SK-N-SH treated with all-trans-retinoic acid at 6 μM for 48 hours (cell line): ENCODE data around the gene PLD2.

Source experiments
- ATAC-seq: fragments of 200-7000 bp; cut with Tn5 transposase; 3 replicates; pipeline ENCODE4 v1.9.1; 2020; ENCODE audit warnings: mild to moderate bottlenecking, moderate library complexity
- ARNTL ChIP-seq: fragments of 450-650 bp; formaldehyde crosslinking; IDR thresholded peaks from 2 replicates; pipeline ENCODE4 v1.5.0; 2020; ENCODE audit warnings: low read depth, mild to moderate bottlenecking, moderate library complexity, borderline replicate concordance
- BACH2 ChIP-seq: fragments of 250-450 bp; sonication (Bioruptor Pico); IDR thresholded peaks from 2 replicates; pipeline ENCODE4 v1.9.0; 2021; ENCODE audit warnings: mild to moderate bottlenecking, borderline replicate concordance
- CSDC2 ChIP-seq: fragments of 250-450 bp; sonication (Bioruptor Pico); IDR thresholded peaks from 2 replicates; pipeline ENCODE4 v1.5.0; 2020; ENCODE audit warnings: mild to moderate bottlenecking, moderate library complexity
- ESRRG ChIP-seq: fragments of 250-450 bp; sonication (Bioruptor Pico); IDR thresholded peaks from 2 replicates; pipeline ENCODE4 v1.6.1; 2021; ENCODE audit warnings: mild to moderate bottlenecking
- OSR1 ChIP-seq: fragments of 250-450 bp; sonication (Bioruptor Pico); IDR thresholded peaks from 2 replicates; pipeline ENCODE4 v1.8.0; 2022; ENCODE audit warnings: moderate library complexity, mild to moderate bottlenecking, inconsistent platforms
- PPARA ChIP-seq: fragments of 250-450 bp; sonication (Bioruptor Pico); IDR thresholded peaks from 2 replicates; pipeline ENCODE4 v1.5.0; 2020; ENCODE audit warnings: mild to moderate bottlenecking, borderline replicate concordance
- RARB ChIP-seq: fragments of 250-450 bp; sonication (Bioruptor Pico); IDR thresholded peaks from 2 replicates; pipeline ENCODE4 v1.8.0; 2021; ENCODE audit warnings: mild to moderate bottlenecking, moderate library complexity
- SNAI2 ChIP-seq: fragments of 250-450 bp; sonication (Bioruptor Pico); IDR thresholded peaks from 2 replicates; pipeline ENCODE4 v1.5.0; 2020; ENCODE audit warnings: mild to moderate bottlenecking, moderate library complexity
- TOX ChIP-seq: fragments of 250-450 bp; sonication (Bioruptor Pico); IDR thresholded peaks from 2 replicates; pipeline ENCODE4 v1.8.0; 2021; ENCODE audit warnings: mild to moderate bottlenecking, moderate library complexity, borderline replicate concordance
- ZC3H10 ChIP-seq: fragments of 250-450 bp; sonication (Bioruptor Pico); IDR thresholded peaks from 2 replicates; pipeline ENCODE4 v1.5.1; 2021; ENCODE audit warnings: mild to moderate bottlenecking, moderate library complexity
- ZFP3 ChIP-seq: fragments of 250-450 bp; sonication (Bioruptor Pico); IDR thresholded peaks from 2 replicates; pipeline ENCODE4 v1.5.0; 2020; ENCODE audit warnings: mild to moderate bottlenecking, moderate library complexity
- ZFP30 ChIP-seq: fragments of 450-650 bp; formaldehyde crosslinking; IDR thresholded peaks from 2 replicates; pipeline ENCODE4 v1.5.0; 2022; ENCODE audit warnings: mild to moderate bottlenecking, moderate library complexity
- ZNF565 ChIP-seq: fragments of 450-650 bp; formaldehyde crosslinking; conservative IDR thresholded peaks from 2 replicates; pipeline ENCODE4 v1.5.0; 2020; ENCODE audit warnings: low read depth, mild to moderate bottlenecking, moderate library complexity
- TF ChIP-seq, protein P1 (sequence below): fragments of 250-450 bp; sonication (Bioruptor Pico); IDR thresholded peaks from 2 replicates; pipeline ENCODE4 v1.5.0; 2020; ENCODE audit warnings: mild to moderate bottlenecking, moderate library complexity
- TF ChIP-seq, protein P2 (sequence below): fragments of 250-450 bp; sonication (Bioruptor Pico); IDR thresholded peaks from 2 replicates; pipeline ENCODE4 v1.8.0; 2020; ENCODE audit warnings: mild to moderate bottlenecking, moderate library complexity, borderline replicate concordance

Gene PLD2

DNA sequence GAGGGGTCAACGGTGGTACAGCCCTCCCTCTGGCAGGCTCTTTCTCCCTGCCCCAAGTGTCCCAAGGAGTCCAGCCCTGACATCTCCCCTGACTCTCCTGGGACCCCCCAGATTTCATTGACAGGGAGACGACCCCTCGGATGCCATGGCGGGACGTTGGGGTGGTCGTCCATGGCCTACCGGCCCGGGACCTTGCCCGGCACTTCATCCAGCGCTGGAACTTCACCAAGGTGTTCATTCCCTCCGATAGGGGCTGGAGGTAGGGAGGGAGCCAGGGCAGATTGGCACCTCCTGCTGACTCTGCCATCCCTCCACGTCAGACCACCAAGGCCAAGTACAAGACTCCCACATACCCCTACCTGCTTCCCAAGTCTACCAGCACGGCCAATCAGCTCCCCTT is 9.9 kb downstream of the PLD2 start (continued):
- TF ChIP-seq, protein P1, sequence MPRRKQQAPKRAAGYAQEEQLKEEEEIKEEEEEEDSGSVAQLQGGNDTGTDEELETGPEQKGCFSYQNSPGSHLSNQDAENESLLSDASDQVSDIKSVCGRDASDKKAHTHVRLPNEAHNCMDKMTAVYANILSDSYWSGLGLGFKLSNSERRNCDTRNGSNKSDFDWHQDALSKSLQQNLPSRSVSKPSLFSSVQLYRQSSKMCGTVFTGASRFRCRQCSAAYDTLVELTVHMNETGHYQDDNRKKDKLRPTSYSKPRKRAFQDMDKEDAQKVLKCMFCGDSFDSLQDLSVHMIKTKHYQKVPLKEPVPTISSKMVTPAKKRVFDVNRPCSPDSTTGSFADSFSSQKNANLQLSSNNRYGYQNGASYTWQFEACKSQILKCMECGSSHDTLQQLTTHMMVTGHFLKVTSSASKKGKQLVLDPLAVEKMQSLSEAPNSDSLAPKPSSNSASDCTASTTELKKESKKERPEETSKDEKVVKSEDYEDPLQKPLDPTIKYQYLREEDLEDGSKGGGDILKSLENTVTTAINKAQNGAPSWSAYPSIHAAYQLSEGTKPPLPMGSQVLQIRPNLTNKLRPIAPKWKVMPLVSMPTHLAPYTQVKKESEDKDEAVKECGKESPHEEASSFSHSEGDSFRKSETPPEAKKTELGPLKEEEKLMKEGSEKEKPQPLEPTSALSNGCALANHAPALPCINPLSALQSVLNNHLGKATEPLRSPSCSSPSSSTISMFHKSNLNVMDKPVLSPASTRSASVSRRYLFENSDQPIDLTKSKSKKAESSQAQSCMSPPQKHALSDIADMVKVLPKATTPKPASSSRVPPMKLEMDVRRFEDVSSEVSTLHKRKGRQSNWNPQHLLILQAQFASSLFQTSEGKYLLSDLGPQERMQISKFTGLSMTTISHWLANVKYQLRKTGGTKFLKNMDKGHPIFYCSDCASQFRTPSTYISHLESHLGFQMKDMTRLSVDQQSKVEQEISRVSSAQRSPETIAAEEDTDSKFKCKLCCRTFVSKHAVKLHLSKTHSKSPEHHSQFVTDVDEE (CRISPR knock-in tag) = no peak
- TF ChIP-seq, protein P2, sequence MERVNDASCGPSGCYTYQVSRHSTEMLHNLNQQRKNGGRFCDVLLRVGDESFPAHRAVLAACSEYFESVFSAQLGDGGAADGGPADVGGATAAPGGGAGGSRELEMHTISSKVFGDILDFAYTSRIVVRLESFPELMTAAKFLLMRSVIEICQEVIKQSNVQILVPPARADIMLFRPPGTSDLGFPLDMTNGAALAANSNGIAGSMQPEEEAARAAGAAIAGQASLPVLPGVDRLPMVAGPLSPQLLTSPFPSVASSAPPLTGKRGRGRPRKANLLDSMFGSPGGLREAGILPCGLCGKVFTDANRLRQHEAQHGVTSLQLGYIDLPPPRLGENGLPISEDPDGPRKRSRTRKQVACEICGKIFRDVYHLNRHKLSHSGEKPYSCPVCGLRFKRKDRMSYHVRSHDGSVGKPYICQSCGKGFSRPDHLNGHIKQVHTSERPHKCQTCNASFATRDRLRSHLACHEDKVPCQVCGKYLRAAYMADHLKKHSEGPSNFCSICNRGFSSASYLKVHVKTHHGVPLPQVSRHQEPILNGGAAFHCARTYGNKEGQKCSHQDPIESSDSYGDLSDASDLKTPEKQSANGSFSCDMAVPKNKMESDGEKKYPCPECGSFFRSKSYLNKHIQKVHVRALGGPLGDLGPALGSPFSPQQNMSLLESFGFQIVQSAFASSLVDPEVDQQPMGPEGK = no peak

DNA sequence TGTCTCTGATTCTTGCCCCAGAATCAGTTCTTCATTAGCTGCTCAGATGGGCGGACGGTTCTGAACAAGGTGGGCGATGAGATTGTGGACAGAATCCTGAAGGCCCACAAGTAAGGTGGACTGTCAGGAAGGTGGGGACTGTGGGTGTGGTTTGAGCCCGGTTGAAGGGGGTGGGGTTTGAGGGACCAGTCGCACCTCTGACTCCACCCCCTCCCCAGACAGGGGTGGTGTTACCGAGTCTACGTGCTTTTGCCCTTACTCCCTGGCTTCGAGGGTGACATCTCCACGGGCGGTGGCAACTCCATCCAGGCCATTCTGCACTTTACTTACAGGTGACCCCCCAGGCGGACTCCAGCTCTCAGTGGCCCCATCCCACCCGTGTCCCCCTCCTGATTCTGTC is 11.3 kb downstream of the PLD2 start:
- TF ChIP-seq, protein P1 (CRISPR knock-in tag) = no peak
- no peak for TF ChIP-seq RARB (CRISPR knock-in tag)
- no peak for TF ChIP-seq BACH2 (CRISPR knock-in tag)
- no peak for TF ChIP-seq TOX (CRISPR knock-in tag)
- ATAC-seq = no peak; the same call in 2 of the 3 replicates

DNA sequence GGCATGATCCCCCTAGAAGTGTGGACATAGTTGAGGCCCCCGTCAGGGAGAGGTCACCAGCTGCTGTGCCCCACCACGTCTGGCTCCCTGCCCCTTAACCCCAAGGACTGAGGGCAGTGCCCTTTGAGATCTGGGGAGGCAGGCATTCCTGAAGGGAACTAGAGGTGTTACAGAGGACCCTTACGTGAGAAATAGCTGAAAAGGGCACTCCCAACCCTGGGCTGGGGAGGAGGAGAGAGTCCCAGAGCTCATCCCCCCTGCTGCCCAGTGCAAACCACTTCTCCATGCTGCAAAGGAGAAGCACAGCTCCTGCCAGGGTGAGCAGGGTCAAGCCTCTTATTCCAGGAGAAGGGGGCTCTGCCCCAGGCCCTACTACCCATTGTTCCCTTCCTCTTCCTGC is 15.9 kb downstream of the PLD2 start:
- no peak for ATAC-seq
- TF ChIP-seq SNAI2 (CRISPR knock-in tag) = no peak
- no peak for TF ChIP-seq BACH2 (CRISPR knock-in tag)
- TF ChIP-seq TOX (CRISPR knock-in tag) = no peak
- TF ChIP-seq ZFP30 (CRISPR knock-in tag) = no peak
- no peak for TF ChIP-seq PPARA (CRISPR knock-in tag)
- TF ChIP-seq ARNTL (CRISPR knock-in tag) = no peak
- TF ChIP-seq, protein P1 (CRISPR knock-in tag) = no peak

DNA sequence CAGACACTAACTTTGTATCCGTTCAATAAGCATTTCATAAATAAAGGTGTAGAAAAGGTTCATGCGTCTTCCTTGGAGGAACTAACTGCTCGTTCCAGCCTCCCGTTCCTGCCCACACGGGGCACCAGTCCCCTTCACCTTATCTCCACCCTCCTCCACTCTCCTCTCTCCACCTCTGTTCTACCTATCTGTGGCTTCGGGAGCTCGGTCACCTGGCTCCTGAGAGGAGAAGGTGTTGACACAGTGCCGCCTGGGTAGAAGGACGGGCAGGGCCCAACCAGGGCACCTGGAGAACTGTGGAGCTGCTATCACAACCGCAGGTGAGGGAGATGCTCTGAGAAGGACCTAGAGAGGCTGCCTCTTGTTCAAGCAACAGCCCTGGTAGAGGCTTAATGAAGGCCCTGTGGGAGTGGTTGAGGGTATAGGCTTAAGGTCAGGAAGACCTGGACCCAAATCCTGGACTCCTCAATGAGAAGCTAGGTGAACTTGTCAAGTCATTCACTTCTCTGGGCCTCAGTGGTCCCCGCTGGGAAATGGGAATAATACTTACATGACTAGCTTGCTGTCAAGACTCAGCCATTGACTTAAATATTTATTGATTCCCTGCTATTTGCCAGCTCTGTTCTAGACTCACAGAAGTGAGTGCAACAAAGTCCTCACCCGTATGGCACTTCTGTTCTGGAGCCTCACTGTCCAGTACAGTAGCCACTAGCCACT is 16.6 kb downstream of the PLD2 start:
- no peak for ATAC-seq
- no peak for TF ChIP-seq ZNF565 (CRISPR knock-in tag)
- no peak for TF ChIP-seq ZC3H10 (CRISPR knock-in tag)
- TF ChIP-seq, protein P1 (CRISPR knock-in tag) = no peak
- TF ChIP-seq ZFP3 (CRISPR knock-in tag) = no peak
- no peak for TF ChIP-seq RARB (CRISPR knock-in tag)
- no peak for TF ChIP-seq OSR1 (CRISPR knock-in tag)
- TF ChIP-seq SNAI2 (CRISPR knock-in tag) = no peak
- no peak for TF ChIP-seq CSDC2 (CRISPR knock-in tag)
- no peak for TF ChIP-seq ESRRG (CRISPR knock-in tag)
- TF ChIP-seq, all 23 proteins: peak for 0
